Brain microvascular endothelial cell (primary cell): ENCODE measurements around the gene PLA2G4B.
A peak's percentile ranks its signal among the peaks of the same experiment; 100 is the strongest.

Experiments used
- DNase-seq: peaks from one replicate; pipeline ENCODE4 v3.0.0-alpha.2; 2020
- H3K27ac ChIP-seq: fragments of 250-450 bp; sonication (Bioruptor Pico); 2 replicates; pipeline ENCODE4 v1.5.1; 2020; ENCODE audit warnings: mild to moderate bottlenecking, moderate library complexity
- H3K27me3 ChIP-seq: fragments of 250-450 bp; sonication (Bioruptor Pico); replicated peaks from 2 replicates; pipeline ENCODE4 v1.5.1; 2020; ENCODE audit warnings: mild to moderate bottlenecking
- H3K36me3 ChIP-seq: fragments of 250-450 bp; sonication (Bioruptor Pico); replicated peaks from 2 replicates; pipeline ENCODE4 v1.5.1; 2020; ENCODE audit warnings: mild to moderate bottlenecking
- H3K4me3 ChIP-seq: 2 replicates; pipeline ENCODE4 v1.5.1; 2011; ENCODE audit warnings: low read depth, mild to moderate bottlenecking, control low read depth, low read length, moderate library complexity
- CTCF ChIP-seq: IDR thresholded peaks from 2 replicates; pipeline ENCODE4 v1.5.1; 2011; ENCODE audit warnings: low read depth, mild to moderate bottlenecking, moderate library complexity, low read length, control low read depth, inconsistent platforms; ENCODE audit errors: missing control alignments
- in situ Hi-C: cut with HindIII; loops from 2 replicates; pipeline ENCODE4 v1.10.0; 2017; ENCODE audit warnings: low sequenced_read_pairs, low pct_ligation_motif_present

PLA2G4B gene

GRCh38 chr15:41804916-41805666, 33.6 kb upstream of the PLA2G4B start:
- in situ Hi-C loops, result no loop called here
- Histone ChIP-seq H3K4me3 (no peak overlapping the region), H3K27ac (no peak overlapping the region), H3K27me3 (no peaks in the 10 kb centered on the region), H3K36me3 (peaks cover 7% of the 10 kb centered on the region)
- TF ChIP-seq CTCF, result no peak
- no peak for DNase-seq

GRCh38 chr15:41805711-41806110, 32.9 kb upstream of the PLA2G4B start:
- in situ Hi-C loops, result no loop called here
- H3K27ac ChIP-seq, result no peak overlapping the region

GRCh38 chr15:41806291-41807181, 32.1 kb upstream of the PLA2G4B start:
- TF ChIP-seq CTCF, result peak; percentile 18
- H3K27me3 ChIP-seq, result no peaks in the 10 kb centered on the region
- in situ Hi-C loops, result no loop called here
- H3K27ac ChIP-seq, result no peak overlapping the region
- no peak overlapping the region for H3K4me3 ChIP-seq
- H3K36me3 ChIP-seq, result no peaks in the 10 kb centered on the region
- no peak for DNase-seq

More at GRCh38 chr15:41805711-41806110, 32.9 kb upstream of the PLA2G4B start:
- TF ChIP-seq CTCF, result no peak
- peaks cover 3% of the 10 kb centered on the region for H3K36me3 ChIP-seq
- H3K27me3 ChIP-seq, result no peaks in the 10 kb centered on the region
- H3K4me3 ChIP-seq, result no peak overlapping the region
- no peak for DNase-seq

- no peak for DNase-seq
- Histone ChIP-seq H3K27me3 (no peaks in the 10 kb centered on the region), H3K4me3 (no peak overlapping the region), H3K27ac (no peak overlapping the region), H3K36me3 (peaks cover 21% of the 10 kb centered on the region)
- no peak for TF ChIP-seq CTCF
- in situ Hi-C loops, result no loop called here
These were observed 29.5 kb upstream of the PLA2G4B start for GRCh38 chr15:41809121-41809520.

- in situ Hi-C loops, result no loop called here
These were observed 29.0 kb upstream of the PLA2G4B start for GRCh38 chr15:41809526-41810220.

More at GRCh38 chr15:41809526-41810220, 29.0 kb upstream of the PLA2G4B start:
- H3K4me3 ChIP-seq, result no peak overlapping the region
- no peaks in the 10 kb centered on the region for H3K27me3 ChIP-seq
- H3K27ac ChIP-seq, result no peak overlapping the region
- no peak for DNase-seq
- TF ChIP-seq CTCF, result no peak
- H3K36me3 ChIP-seq, result peaks cover 27% of the 10 kb centered on the region
